ENCODE measurements around the gene MTHFS. TPM values are rescaled to one million over a fixed set of nuclear protein-coding genes. Genes with fewer than 3 reads are reported as not detected.
A peak's percentile ranks its signal among the peaks of the same experiment; 100 is the strongest.

Gene MTHFS
- total and polyA plus RNA-seq, 4 donors: 26.2 to 156 (median 86.8) TPM

- DNase-seq: no peak
- H3K4me1 ChIP-seq (ENCODE audit: control insufficient read depth in 5 of 5, insufficient read depth in 5 of 5, low read length in 5 of 5): peaks cover 0 to 9% (median 0%) of the 10 kb centered on the region in 5 donors
- WGBS, 2 donors: 95% methylated on average over 24 of the region's 24 CpGs
- peaks cover 0 to 13% (median 2%) of the 10 kb centered on the region in 4 donors for H3K36me3 ChIP-seq (ENCODE audit: control insufficient read depth in 4 of 4, insufficient read depth in 4 of 4, low read length in 4 of 4)
- no peaks in the 10 kb centered on the region for H3K27me3 ChIP-seq (ENCODE audit: control insufficient read depth in 3 of 3, insufficient read depth in 3 of 3, low read length in 2 of 3)
- H3K4me3 ChIP-seq: no peak overlapping the region
- peaks cover 0 to 8% (median 5%) of the 10 kb centered on the region in 4 donors for H3K9me3 ChIP-seq (ENCODE audit: control insufficient read depth in 4 of 4, insufficient read depth in 3 of 4, low read length in 3 of 4)
- no peak for TF ChIP-seq CTCF (IDR thresholded peaks at IDR 0.05; ENCODE audit: control extremely low read depth, extremely low read depth)
- no peak for ATAC-seq (ENCODE audit: insufficient read depth, low FRiP score)
- peak overlapping the region; percentile 52 to 94 for H3K27ac ChIP-seq (ENCODE audit: low read depth in 1 of 2, low read length in 1 of 2)
- peak overlapping the region in 1 of 2 donors; percentile 76 for H3K9ac ChIP-seq (ENCODE audit: insufficient read depth in 1 of 2, low read length in 2 of 2)
Measured at GRCh38 chr15:79924379-79924778, 27.6 kb upstream of the MTHFS start.

- no peaks in the 10 kb centered on the region for H3K27me3 ChIP-seq (ENCODE audit: control insufficient read depth in 3 of 3, insufficient read depth in 3 of 3, low read length in 2 of 3)
- peak overlapping the region; percentile 94 to 100 for H3K27ac ChIP-seq (ENCODE audit: low read depth in 1 of 2, low read length in 1 of 2)
- no peak for TF ChIP-seq CTCF (IDR thresholded peaks at IDR 0.05; ENCODE audit: control extremely low read depth, extremely low read depth)
- H3K9me3 ChIP-seq (ENCODE audit: control insufficient read depth in 4 of 4, insufficient read depth in 3 of 4, low read length in 3 of 4): peaks cover 0 to 12% (median 8%) of the 10 kb centered on the region in 4 donors
- peaks cover 0 to 14% (median 4%) of the 10 kb centered on the region in 4 donors for H3K36me3 ChIP-seq (ENCODE audit: control insufficient read depth in 4 of 4, insufficient read depth in 4 of 4, low read length in 4 of 4)
- H3K9ac ChIP-seq (ENCODE audit: insufficient read depth in 1 of 2, low read length in 2 of 2): peak overlapping the region; percentile 51 to 76
- 0 to 1% methylated on average over 63 to 68 of the region's 68 CpGs for WGBS, 2 donors
- H3K4me1 ChIP-seq (ENCODE audit: control insufficient read depth in 5 of 5, insufficient read depth in 5 of 5, low read length in 5 of 5): peaks cover 0 to 9% (median 0%) of the 10 kb centered on the region in 5 donors
- H3K4me3 ChIP-seq: peak overlapping the region; percentile 94
- DNase-seq (peak; percentile 96 to 98 (median 97)), ATAC-seq (ENCODE audit: insufficient read depth, low FRiP score) (peak; percentile 99)
Measured at GRCh38 chr15:79923515-79924169, 26.8 kb upstream of the MTHFS start.

GRCh38 chr15:79923079-79923514 is 26.3 kb upstream of the MTHFS start:
- ATAC-seq (ENCODE audit: insufficient read depth, low FRiP score): peak; percentile 65
- peaks cover 0 to 15% (median 8%) of the 10 kb centered on the region in 4 donors for H3K9me3 ChIP-seq (ENCODE audit: control insufficient read depth in 4 of 4, insufficient read depth in 3 of 4, low read length in 3 of 4)
- peak overlapping the region; percentile 94 for H3K4me3 ChIP-seq
- H3K4me1 ChIP-seq (ENCODE audit: control insufficient read depth in 5 of 5, insufficient read depth in 5 of 5, low read length in 5 of 5): peaks cover 0 to 9% (median 0%) of the 10 kb centered on the region in 5 donors
- no peaks in the 10 kb centered on the region for H3K27me3 ChIP-seq (ENCODE audit: control insufficient read depth in 3 of 3, insufficient read depth in 3 of 3, low read length in 2 of 3)
- H3K27ac ChIP-seq (ENCODE audit: low read depth in 1 of 2, low read length in 1 of 2): peak overlapping the region; percentile 94 to 100
- DNase-seq: peak in 2 of 3 donors; percentile 70 to 73
- 0 to 1% methylated on average over 43 to 51 of the region's 51 CpGs for WGBS, 2 donors
- peaks cover 0 to 17% (median 4%) of the 10 kb centered on the region in 4 donors for H3K36me3 ChIP-seq (ENCODE audit: control insufficient read depth in 4 of 4, insufficient read depth in 4 of 4, low read length in 4 of 4)
- H3K9ac ChIP-seq (ENCODE audit: insufficient read depth in 1 of 2, low read length in 2 of 2): peak overlapping the region in 1 of 2 donors; percentile 51
- no peak for TF ChIP-seq CTCF (IDR thresholded peaks at IDR 0.05; ENCODE audit: control extremely low read depth, extremely low read depth)

Measured in lung (tissue), 12 donors.